ENCODE results near the gene ZNF48.

ZNF48 gene

GRCh38 chr16:30407804-30408534 is 12.7 kb downstream of the ZNF48 start:
- no peak for DNase-seq (ENCODE audit: low read depth)

DNA sequence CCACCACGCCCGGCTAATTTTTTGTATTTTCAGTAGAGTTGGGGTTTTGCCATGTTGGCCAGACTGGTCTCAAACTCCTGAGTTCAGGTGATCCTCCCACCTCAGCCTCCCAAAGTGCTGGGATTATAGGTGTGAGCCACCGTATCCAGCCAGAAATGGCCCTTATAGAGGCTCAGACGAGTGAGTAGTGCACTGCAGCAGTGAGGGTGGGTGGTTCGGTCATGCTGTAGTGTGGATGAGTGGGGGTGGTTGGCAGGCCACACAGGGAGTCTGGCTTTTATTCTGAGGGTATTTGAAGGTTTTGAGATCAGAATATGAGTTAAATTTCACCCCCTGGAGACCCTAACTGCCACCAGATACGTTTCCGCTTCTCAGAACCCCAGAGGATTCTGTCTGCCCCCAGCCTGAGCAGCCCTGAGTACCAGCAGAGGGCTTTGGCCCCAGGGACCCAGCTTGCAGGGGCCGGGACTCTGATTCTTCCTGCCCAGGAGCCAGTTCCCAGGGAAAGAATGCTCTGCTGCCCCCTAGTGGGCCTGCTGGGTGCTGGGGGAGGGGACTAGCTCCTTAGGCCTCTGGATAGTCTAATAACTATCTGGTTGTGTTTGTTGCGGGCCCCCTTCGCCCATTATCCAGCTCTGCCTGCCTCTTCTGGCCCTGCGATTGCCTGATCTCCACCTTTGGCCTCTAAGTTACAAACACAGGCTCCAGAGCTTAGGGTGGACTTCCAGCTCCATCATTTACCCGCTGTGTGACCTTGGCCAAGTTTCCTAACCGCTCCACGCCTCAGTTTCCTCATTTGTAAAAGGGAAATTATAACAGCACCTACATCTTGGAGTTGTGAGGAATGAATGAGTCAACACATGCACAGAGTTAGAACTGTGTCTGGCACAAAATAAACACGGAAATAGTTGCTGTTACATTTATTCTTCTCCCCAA is 14.2 kb downstream of the ZNF48 start:
- peak; percentile 84 for DNase-seq (ENCODE audit: low read depth)

GRCh38 chr16:30413112-30413806 is 18.0 kb downstream of the ZNF48 start:
- no peak for DNase-seq (ENCODE audit: low read depth)

- no peak for DNase-seq (ENCODE audit: low read depth)
These were observed 18.9 kb downstream of the ZNF48 start for GRCh38 chr16:30414159-30414558.

- DNase-seq (ENCODE audit: low read depth): no peak
These were observed 20.9 kb downstream of the ZNF48 start for GRCh38 chr16:30416047-30416603.

DNA sequence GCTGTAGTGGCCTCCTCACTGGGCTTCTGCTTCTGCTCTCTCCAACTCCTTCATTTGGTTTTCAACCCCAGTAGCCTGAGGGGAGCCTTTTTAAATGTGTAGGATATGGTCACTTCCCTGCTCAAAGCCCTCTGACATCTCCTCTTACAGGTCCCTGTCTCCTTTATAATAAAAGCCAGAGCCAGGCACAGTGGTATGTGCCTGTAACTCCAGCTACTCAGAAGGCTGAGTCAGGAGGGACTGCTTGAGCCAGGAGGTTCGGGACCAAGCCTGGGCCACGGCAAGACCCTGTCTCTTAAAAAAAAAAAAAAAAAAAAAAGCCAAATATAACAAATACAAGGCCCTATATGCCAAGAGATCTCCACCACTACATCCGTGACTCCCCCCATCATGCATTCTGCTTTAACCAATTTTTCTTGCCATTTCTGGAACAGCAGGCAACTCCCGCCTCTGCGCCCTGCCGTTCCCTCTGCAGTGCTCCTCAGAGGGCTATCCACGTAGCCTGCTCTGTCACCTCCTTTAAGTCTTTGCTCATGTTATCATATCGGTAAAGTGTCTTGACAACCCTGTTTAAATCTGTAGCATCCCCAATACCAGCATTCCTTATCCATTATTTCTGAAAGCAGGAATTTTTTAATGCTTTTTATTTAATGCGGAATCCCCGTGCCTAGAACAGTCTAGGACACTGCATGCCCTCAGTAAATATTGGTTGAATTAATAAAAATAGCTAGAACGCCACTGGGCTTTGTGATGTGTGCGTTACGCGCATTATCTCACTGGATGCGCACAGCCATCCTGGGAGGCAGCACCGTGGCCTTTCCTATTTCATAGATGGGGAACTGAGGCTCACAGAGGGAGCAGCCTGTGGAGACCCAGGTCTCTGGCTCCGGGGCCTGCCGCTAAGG is 21.7 kb downstream of the ZNF48 start:
- DNase-seq (ENCODE audit: low read depth): no peak

GRCh38 chr16:30417529-30418349 is 22.5 kb downstream of the ZNF48 start:
- peak; percentile 82 for DNase-seq (ENCODE audit: low read depth)

DNA sequence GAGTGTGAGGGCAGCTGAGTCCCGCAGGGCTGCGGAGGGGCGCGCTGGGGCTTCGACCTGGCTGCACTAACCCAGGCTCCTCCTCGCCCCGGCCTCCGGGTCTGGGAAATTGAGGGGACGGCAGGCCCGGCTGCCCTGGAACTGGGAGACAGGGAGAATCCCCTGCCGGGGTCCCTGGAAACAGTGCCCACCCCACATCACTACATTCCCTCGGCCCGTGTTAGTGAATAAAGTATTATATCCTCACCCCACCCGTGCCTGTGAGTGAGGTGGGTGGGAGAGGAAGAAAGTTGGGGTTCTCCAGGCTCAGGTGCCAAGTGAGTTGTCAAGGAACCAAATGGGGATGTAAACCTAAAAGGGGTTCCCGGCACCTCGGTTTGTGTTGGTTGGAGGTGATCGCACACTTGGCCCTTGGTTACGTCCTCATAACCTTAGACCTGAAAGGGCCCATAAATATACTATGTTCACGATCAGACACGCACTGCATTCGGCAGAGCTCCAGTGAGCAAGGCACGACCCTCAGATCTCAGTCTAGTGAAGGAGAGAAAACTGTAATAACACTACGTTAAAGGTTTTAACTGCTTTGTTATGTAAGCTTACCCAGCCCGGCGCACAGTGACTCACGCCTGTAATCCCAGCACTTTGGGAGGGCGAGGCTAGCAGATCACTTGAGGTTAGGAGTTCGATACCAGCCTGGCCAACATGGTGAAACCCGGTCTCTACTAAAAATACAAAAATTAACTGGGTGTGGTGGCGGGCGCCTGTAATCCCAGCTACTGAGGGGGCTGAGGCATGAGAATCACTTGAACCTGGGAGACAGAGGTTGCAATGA is 23.3 kb downstream of the ZNF48 start:
- no peak for DNase-seq (ENCODE audit: low read depth)

- no peak for DNase-seq (ENCODE audit: low read depth)
These were observed 25.8 kb downstream of the ZNF48 start for GRCh38 chr16:30421010-30421409.

GRCh38 chr16:30428055-30428454 is 32.8 kb downstream of the ZNF48 start:
- no peak for DNase-seq (ENCODE audit: low read depth)

DNA sequence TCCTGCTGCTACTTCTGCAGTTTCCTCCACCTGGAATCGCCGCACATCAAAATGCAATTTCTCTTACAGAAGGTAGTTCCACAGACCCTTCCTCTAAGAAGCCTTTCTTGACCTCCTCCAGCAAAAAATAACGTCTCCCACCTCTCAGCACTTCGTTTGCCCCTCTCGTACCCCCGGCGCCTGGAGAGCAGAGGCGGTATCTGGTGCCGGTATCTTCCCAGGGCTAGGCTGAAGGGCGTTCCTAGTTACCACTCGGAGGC is 34.1 kb downstream of the ZNF48 start:
- no peak for DNase-seq (ENCODE audit: low read depth)

GRCh38 chr16:30429678-30430427 is 34.6 kb downstream of the ZNF48 start, which contains the start of gene DCTPP1:
Gene DCTPP1 (minus strand): TSS chr16:30430030. CDS start chr16:30429980, 50 bp downstream.
- peak; percentile 92 for DNase-seq (ENCODE audit: low read depth)

DNA sequence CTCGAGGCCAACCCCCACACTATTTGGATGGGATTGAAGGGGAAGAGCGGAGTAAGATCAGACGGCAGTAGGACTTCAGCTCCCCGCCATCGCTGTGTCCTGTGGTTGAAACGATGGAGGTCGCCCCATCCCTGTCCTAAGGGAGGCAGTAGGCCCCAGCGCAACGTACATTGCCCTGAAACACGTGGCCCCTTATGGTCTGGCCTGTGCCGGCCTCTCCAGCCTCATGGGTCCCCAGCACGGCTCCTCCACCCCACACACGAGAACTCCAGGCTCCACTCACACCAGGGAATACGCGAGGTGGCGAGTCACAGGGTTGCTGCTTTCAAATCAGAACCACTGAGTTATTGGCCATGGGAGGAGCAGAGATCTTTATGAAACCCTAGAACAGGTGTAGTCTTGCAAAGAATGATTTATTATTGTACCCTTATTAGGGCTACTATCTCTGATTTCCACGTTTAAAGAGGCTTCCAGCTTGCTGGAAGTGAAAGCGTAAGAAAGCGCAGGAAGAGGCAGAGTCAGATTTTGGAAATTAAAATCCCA is 35.3 kb downstream of the ZNF48 start:
- no peak for DNase-seq (ENCODE audit: low read depth)

DNA sequence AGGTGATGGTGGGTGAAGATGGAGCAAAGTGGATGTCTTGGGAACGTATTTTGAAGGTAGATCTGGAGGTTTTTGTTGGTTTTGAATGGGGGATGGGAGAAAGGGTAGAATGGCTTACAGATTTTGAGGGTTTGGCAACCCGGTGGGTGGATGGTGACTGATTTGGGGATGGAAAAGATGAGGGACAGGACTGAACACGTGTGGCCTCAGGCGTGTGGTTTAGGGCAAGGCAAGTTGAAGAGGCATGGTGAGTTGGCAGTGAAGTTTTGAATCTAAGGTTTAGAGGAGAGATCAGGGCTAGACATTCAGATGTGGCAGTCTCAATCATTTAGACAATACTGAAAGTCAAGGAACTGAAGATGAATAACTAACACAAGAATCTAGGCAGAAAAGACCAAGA is 39.6 kb downstream of the ZNF48 start:
- DNase-seq (ENCODE audit: low read depth): peak; percentile 18

GRCh38 chr16:30437511-30438046 is 42.4 kb downstream of the ZNF48 start:
- no peak for DNase-seq (ENCODE audit: low read depth)

- DNase-seq (ENCODE audit: low read depth): no peak
These were observed 43.6 kb downstream of the ZNF48 start for GRCh38 chr16:30438835-30439234.

- no peak for DNase-seq (ENCODE audit: low read depth)
These were observed 44.6 kb downstream of the ZNF48 start for GRCh38 chr16:30439720-30440348.

DNA sequence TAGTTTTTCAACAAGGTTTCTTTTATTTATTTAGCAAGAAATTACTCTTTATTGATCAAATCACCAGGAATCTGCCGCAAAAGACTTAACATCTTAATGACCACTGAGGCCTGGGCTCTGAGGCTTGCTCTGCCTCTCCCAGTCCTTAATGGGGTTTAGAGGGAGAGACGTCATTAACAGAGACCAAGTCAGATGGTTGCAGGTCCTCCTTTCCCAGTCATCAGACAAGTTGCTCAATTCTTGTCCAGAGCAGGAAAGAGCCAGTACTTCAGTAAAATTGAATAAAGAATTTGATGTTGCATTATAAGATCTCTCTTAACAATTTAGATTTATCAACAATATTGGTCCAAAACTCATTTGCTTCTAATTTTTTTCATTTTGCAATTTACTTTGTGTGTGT is 48.4 kb downstream of the ZNF48 start:
- DNase-seq (ENCODE audit: low read depth): no peak

Data from stimulated activated CD8-positive, alpha-beta memory T cell treated with anti-CD3 and anti-CD28 coated beads, Interleukin-4, amount 100 ng/mL, for 24 hours (primary cell).